ENCODE data around the gene ACY1. TPM values are rescaled to one million over a fixed set of nuclear protein-coding genes. Genes with fewer than 3 reads are reported as not detected.
"Not testable (repeated sequence)": the region's sequence is repeated elsewhere in the genome, so short reads cannot be mapped to it uniquely, and the experiment has no call there.

Gene ACY1
- polyA plus RNA-seq, 3 donors from 2014 or later = 19.0 to 52.7 (median 23.8) TPM

DNA sequence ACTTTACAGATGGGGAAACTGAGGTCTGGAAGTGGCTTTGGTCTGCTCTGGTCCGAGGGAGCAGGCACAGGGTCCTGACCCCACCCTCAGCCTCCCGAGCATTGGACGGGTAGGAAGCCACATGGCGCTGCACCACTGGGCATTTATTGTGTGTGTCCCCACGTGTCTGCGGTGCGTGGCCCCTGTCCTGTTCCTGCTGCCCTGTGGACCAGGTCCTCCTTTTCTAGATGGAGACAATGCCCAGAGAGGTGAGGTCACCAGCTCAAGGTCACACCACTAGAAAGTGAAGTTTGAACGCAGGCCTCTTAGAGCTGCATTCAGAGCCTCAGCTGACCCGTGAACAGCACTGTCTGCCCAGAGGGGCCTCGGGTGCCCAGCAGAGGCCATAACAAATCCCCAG, 46.2 kb downstream of the ACY1 start:
- no peaks in the 10 kb centered on the region for H3K4me1 Mint-ChIP-seq
- no peak overlapping the region for H3K27ac Mint-ChIP-seq
- peaks cover 0 to 2% (median 0%) of the 10 kb centered on the region in 3 donors for H3K27me3 Mint-ChIP-seq (ENCODE audit: low read depth in 3 of 3)
- H3K4me3 Mint-ChIP-seq = no peak overlapping the region
- H3K9me3 Mint-ChIP-seq = no peaks in the 10 kb centered on the region
- no peak for DNase-seq
- H3K36me3 Mint-ChIP-seq = no peaks in the 10 kb centered on the region

DNA sequence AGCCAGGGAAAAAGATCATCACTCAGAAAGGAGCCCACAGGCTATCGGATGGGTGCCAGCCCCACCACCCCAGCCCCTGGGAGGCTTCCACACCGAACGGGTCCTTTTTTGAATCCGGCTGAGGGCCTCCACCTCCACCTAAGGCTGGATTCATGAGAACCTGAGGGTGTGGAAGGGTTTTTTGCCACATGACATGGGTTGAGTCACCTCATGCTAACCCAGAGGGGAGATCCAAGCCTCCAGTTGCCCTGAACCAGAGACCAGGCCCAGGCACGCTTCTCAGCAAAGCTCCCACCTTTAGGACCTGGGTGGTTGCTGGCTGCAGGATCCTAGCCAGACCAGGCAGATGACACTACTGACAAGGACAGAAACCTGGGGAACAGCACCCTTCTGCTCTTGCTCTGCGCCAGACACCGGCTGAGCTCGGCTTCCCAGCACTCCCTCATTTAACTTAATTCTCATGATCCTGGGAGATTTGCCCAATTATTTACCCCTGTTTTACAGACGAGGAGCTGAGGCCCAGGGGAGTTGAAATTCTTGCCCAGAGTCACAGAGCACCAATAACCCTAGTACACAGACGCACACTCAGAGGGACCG, 47.5 kb downstream of the ACY1 start:
- no peaks in the 10 kb centered on the region for H3K36me3 Mint-ChIP-seq
- H3K4me3 Mint-ChIP-seq = no peak overlapping the region
- DNase-seq = no peak
- H3K27me3 Mint-ChIP-seq (ENCODE audit: low read depth in 3 of 3) = peaks cover 0 to 4% (median 0%) of the 10 kb centered on the region in 3 donors
- H3K9me3 Mint-ChIP-seq = no peaks in the 10 kb centered on the region
- no peaks in the 10 kb centered on the region for H3K4me1 Mint-ChIP-seq
- H3K27ac Mint-ChIP-seq = no peak overlapping the region

DNA sequence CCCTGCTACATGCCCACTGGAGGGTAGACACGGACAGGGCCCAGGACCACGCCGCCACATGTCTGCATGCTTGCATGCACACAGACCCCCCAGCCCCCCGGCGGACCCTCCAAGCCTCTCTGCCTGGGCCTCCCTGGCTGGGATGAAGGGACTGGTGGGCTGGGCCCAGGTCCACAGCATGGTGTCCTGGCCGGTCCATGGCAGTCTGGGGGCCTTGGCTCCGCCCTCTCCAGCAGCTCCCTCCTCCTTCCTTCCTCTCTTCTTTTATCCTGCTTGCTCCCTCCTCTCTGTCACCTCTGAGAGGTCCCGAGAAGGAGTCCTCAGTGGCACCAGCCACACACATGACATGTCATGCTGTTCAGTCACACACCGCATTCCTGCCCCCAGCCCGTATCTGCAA, 48.6 kb downstream of the ACY1 start:
- Mint-ChIP-seq H3K9me3 (no peaks in the 10 kb centered on the region), H3K4me1 (no peaks in the 10 kb centered on the region), H3K27ac (no peak overlapping the region), H3K4me3 (no peak overlapping the region), H3K27me3 (ENCODE audit: low read depth in 3 of 3) (peaks cover 0 to 4% (median 0%) of the 10 kb centered on the region in 3 donors), H3K36me3 (no peaks in the 10 kb centered on the region)
- no peak for DNase-seq

DNA sequence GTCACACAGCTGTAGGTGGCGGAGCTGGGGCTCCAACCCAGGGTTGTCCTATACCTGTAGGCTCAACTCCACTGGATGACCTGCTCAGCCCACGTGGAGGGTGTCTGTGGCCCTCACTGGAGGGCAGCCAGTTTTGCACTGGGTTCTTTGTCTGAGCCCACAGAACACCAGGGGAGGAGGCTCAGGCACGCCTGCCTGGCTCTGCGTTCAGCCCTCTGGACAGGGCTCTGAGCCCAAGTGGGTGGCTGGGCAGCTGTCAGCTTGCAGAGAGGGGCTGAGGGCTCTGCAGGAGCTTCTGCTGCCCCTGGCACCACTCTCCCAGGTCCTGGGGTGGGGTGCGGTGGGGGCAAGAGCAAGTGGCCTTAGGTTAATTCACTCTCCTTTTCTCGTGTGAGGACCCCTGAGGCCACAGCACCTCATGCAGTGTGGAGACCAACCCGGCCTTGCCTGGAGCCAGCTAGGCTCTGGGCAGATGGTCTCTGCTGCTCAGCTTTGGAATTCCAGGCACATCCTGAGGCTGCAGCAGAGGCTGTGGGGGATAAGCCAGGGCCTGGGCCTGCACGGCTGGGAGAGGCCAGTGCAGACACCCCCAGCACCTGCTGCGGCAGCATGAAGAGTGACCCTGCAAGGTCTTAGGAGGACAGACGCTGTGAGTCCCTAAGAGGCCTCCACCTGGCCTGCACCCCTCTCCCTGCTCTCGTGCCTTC, 49.5 kb downstream of the ACY1 start:
- H3K27me3 Mint-ChIP-seq (ENCODE audit: low read depth in 3 of 3) = peaks cover 0 to 2% (median 0%) of the 10 kb centered on the region in 3 donors
- no peaks in the 10 kb centered on the region for H3K9me3 Mint-ChIP-seq
- no peaks in the 10 kb centered on the region for H3K4me1 Mint-ChIP-seq
- no peak overlapping the region for H3K27ac Mint-ChIP-seq
- no peak for DNase-seq
- H3K36me3 Mint-ChIP-seq = no peaks in the 10 kb centered on the region
- no peak overlapping the region for H3K4me3 Mint-ChIP-seq

DNA sequence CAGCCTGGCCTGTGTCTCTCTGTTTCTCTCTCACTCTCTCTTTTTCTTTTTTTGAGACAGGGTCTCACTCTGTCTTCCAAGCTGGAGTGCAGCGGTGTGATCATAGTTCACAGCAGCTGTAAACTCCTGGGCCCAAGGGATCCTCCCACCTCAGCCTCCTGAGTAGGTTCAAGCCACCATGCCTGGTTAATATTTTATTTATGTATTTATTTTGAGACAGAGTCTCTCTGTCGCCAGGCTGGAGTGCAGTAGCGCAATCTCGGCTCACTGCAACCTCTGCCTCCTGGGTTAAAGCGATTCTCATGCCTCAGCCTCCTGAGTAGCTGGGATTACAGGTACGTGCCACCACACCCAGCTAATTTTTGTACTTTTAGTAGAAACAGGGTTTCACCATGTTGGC, 50.4 kb downstream of the ACY1 start:
- H3K4me1 Mint-ChIP-seq; DNase-seq; H3K9me3 Mint-ChIP-seq; H3K27ac Mint-ChIP-seq; H3K27me3 Mint-ChIP-seq (ENCODE audit: low read depth in 3 of 3); H3K36me3 Mint-ChIP-seq; H3K4me3 Mint-ChIP-seq: not testable (repeated sequence)

DNA sequence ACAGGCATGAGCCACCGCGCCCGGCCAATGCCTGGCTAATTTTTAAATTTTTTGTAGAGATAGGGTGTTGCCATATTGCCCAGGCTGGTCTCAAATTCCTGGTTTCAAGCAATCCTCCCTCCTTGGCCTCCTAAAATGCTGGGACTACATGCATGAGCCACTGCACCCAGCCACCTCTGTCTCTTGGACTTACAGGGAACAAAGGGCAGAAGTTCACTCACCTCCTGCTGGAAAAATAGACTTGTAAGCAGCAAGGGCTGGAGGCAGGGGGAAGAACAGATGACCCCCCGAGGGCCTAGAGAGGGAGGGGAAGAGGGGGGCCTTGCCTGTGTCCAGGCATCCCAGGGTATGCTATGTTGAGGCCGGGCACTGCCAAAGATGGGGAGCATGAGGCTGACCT, 50.9 kb downstream of the ACY1 start:
- Mint-ChIP-seq H3K4me3 (no peak overlapping the region), H3K36me3 (no peaks in the 10 kb centered on the region), H3K9me3 (no peaks in the 10 kb centered on the region), H3K27me3 (ENCODE audit: low read depth in 3 of 3) (peaks cover 0 to 1% (median 0%) of the 10 kb centered on the region in 3 donors), H3K4me1 (no peaks in the 10 kb centered on the region), H3K27ac (no peak overlapping the region)
- DNase-seq = no peak

DNA sequence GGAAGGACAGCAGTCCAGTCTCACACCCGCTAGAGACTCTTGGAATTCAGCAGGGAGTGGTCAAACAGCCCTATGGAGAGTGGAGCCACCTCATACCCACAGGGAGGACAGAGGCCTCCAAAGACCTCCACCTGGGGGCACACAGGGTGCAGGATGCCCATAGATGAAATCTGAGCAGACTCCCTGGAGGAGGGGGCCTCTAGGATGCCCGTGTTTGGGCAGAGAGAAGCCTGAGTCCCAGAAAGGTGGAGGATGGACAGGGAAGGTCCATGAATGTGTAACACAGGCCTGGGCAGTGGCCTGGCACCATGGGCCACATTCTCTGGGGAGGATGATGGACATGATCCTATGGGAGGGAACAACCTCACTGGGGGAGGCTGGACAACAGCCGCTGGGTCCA, 51.3 kb downstream of the ACY1 start:
- Mint-ChIP-seq H3K4me3 (no peak overlapping the region), H3K27ac (no peak overlapping the region), H3K27me3 (ENCODE audit: low read depth in 3 of 3) (peaks cover 0 to 1% (median 0%) of the 10 kb centered on the region in 3 donors), H3K36me3 (no peaks in the 10 kb centered on the region), H3K9me3 (no peaks in the 10 kb centered on the region), H3K4me1 (no peaks in the 10 kb centered on the region)
- no peak for DNase-seq

DNA sequence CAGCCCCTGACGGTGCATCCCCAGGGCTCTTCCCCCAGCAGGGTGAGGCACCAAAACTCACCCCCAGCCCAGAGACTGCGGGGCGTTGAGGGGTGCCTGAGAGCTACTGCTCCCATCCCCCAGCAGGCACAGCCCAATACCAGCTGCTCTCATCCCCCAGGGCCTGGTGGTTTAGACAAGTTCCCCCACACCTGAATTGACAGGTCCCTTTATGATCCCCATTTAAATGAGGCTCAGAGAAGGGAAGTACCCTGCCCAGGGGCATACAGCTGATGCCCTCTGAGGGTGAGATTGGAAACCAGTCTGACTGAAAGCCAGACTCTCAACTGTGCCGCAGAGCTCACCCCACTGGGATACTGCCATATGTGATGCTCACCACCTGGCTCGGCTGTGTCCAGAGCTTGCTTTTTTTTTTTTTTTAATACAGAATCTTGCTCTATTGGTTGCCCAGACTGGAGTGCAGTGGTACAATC, 52.9 kb downstream of the ACY1 start:
- Mint-ChIP-seq H3K4me1 (no peaks in the 10 kb centered on the region), H3K9me3 (no peaks in the 10 kb centered on the region)

DNA sequence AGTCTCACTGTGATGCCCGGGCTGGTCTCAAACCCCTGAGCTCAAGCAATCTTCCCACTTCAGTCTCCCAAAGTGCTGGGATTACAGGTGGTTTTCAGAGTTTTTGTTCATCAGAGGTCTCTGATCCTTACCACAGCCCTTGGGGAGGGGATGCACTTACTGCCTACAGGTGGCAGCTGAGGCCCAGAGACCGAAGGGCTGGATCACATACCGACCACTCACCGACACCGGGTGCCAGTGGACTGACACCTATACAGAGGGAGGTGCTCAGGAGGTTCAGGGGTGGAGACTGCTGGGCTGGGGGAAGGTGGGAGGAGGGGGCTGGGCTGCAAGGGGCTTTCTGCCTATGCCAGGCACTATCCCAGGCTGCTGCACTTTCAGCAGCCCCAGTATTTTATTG, 53.5 kb downstream of the ACY1 start:
- Mint-ChIP-seq H3K4me1 (no peaks in the 10 kb centered on the region), H3K4me3 (no peak overlapping the region), H3K9me3 (no peaks in the 10 kb centered on the region), H3K27me3 (ENCODE audit: low read depth in 3 of 3) (peaks cover 0 to 2% (median 0%) of the 10 kb centered on the region in 3 donors), H3K27ac (no peak overlapping the region), H3K36me3 (no peaks in the 10 kb centered on the region)
- DNase-seq = no peak

More for the DNA sequence above, 52.9 kb downstream of the ACY1 start:
- no peak overlapping the region for H3K27ac Mint-ChIP-seq
- no peak overlapping the region for H3K4me3 Mint-ChIP-seq
- DNase-seq = no peak
- H3K27me3 Mint-ChIP-seq (ENCODE audit: low read depth in 3 of 3) = peaks cover 0 to 1% (median 0%) of the 10 kb centered on the region in 3 donors
- H3K36me3 Mint-ChIP-seq = no peaks in the 10 kb centered on the region

DNA sequence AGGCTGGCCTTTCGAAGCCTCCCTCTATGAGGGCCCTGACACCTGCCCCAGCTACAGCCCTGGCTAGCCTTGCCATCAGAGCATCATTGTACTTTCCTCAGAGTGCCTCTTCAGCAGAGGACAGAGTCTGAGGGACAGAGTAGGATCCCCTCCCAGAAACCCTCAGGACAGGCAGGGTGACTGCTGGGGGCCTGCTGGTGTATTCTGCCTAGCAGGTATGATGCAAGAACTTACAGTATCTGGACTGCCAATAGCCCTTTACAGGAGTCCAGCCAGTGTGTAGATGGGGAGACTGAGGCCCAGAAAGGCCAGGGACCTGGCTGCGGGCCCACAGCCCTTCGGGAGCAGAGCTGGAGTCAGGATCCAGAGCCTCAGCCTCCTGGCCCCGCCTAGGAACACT, 54.0 kb downstream of the ACY1 start:
- no peak overlapping the region for H3K27ac Mint-ChIP-seq

DNA sequence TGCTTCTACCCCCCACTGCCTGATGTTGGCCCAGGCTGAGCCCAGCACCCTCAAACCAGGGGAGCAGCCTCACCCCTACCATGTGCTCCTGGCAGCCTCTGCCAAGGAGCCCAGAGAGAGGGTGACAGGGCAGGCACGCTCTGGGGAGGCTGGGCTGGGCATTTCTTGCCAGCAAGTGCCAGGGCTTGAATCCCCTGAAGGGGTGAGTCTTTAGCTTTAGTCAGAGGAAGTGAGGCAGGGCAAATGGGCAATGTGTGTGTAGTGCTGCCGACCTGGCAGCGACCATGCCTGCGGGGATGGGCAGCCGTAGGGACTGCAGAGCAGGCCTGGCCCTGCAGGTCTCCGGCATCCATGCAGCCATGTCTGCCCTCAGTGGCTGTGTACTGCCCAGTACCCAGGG, 54.9 kb downstream of the ACY1 start:
- H3K27ac Mint-ChIP-seq = no peak overlapping the region
- no peak for DNase-seq
- no peaks in the 10 kb centered on the region for H3K9me3 Mint-ChIP-seq
- no peaks in the 10 kb centered on the region for H3K4me1 Mint-ChIP-seq
- H3K36me3 Mint-ChIP-seq = no peaks in the 10 kb centered on the region
- H3K27me3 Mint-ChIP-seq (ENCODE audit: low read depth in 3 of 3) = peaks cover 0 to 3% (median 2%) of the 10 kb centered on the region in 3 donors
- H3K4me3 Mint-ChIP-seq = no peak overlapping the region

More for the DNA sequence above, 54.0 kb downstream of the ACY1 start:
- Mint-ChIP-seq H3K4me3 (no peak overlapping the region), H3K4me1 (no peaks in the 10 kb centered on the region), H3K36me3 (no peaks in the 10 kb centered on the region), H3K9me3 (no peaks in the 10 kb centered on the region), H3K27me3 (ENCODE audit: low read depth in 3 of 3) (peaks cover 0 to 3% (median 2%) of the 10 kb centered on the region in 3 donors)
- no peak for DNase-seq

Other genes starting within 250 kb of the ACY1 start
- gene IQCF6, start 204.3 kb upstream of the ACY1 start, polyA plus RNA-seq = not detected
- not detected for gene IQCF2, start 121.9 kb upstream of the ACY1 start, polyA plus RNA-seq
- gene IQCF5, start 107.9 kb upstream of the ACY1 start, polyA plus RNA-seq = not detected
- not detected for gene IQCF1, start 80.2 kb upstream of the ACY1 start, polyA plus RNA-seq
- 10 to 100 TPM; 15.5 to 22.5 (median 21.2) TPM for gene RRP9, start 41.6 kb upstream of the ACY1 start, polyA plus RNA-seq
- 1 to 10 TPM in 2 of 3 donors, not detected in 1; 2.3 to 2.9 TPM for gene PARP3, start 41.2 kb upstream of the ACY1 start, polyA plus RNA-seq
- not detected for gene GPR62, start 28.2 kb upstream of the ACY1 start, polyA plus RNA-seq
- 10 to 100 TPM in 1 of 3 donors, 1 to 10 TPM in 2; 7.2 to 12.7 (median 9.3) TPM for gene PCBP4, start 16.1 kb upstream of the ACY1 start, polyA plus RNA-seq
- gene ABHD14B, start 9.5 kb upstream of the ACY1 start, polyA plus RNA-seq = 10 to 100 TPM; 44.9 to 62.3 (median 51.6) TPM
- gene ABHD14A, start 8.5 kb upstream of the ACY1 start, polyA plus RNA-seq = 100 to 1,000 TPM in 1 of 3 donors, 10 to 100 TPM in 2; 90.2 to 134 (median 97.6) TPM
- gene RPL29, start 12.4 kb downstream of the ACY1 start, polyA plus RNA-seq = 1,000 to 10,000 TPM in 1 of 3 donors, 100 to 1,000 TPM in 2; 501 to 1,073 (median 800) TPM
- gene DUSP7, start 73.0 kb downstream of the ACY1 start, polyA plus RNA-seq = 1 to 10 TPM; 1.2 to 4.3 (median 1.6) TPM
- gene POC1A, start 170.9 kb downstream of the ACY1 start, polyA plus RNA-seq = 1 to 10 TPM in 2 of 3 donors, not detected in 1; 2.9 to 4.0 TPM
- 10 to 100 TPM; 18.0 to 37.0 (median 27.4) TPM for gene ALAS1, start 214.6 kb downstream of the ACY1 start, polyA plus RNA-seq
- not detected for gene TLR9, start 242.1 kb downstream of the ACY1 start, polyA plus RNA-seq